ENCODE measurements around the gene SMIM23.

DNA sequence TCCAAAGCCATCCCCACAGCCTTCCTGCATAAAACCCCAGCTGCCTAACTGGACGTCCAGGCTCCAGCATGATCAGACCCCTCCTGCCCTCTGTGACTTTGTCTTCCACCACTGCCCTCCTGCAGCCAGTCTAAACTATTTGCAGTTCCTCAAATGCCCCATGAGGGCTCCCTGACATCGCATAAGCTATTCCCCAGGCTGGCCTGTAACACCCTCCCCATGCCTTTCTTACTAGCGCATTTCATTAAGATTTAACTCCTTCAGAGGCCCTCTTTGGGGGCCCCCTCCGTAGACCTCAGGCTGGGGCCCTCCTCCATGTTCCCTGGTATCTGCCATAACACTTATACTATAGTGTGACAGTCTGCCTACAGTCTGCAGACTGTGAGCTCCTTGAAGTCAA lies 15.5 kb upstream of the SMIM23 start:
- TF ChIP-seq, protein P1, sequence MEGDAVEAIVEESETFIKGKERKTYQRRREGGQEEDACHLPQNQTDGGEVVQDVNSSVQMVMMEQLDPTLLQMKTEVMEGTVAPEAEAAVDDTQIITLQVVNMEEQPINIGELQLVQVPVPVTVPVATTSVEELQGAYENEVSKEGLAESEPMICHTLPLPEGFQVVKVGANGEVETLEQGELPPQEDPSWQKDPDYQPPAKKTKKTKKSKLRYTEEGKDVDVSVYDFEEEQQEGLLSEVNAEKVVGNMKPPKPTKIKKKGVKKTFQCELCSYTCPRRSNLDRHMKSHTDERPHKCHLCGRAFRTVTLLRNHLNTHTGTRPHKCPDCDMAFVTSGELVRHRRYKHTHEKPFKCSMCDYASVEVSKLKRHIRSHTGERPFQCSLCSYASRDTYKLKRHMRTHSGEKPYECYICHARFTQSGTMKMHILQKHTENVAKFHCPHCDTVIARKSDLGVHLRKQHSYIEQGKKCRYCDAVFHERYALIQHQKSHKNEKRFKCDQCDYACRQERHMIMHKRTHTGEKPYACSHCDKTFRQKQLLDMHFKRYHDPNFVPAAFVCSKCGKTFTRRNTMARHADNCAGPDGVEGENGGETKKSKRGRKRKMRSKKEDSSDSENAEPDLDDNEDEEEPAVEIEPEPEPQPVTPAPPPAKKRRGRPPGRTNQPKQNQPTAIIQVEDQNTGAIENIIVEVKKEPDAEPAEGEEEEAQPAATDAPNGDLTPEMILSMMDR (IDR thresholded peaks at IDR 0.05), result no peak
- TF ChIP-seq, protein P2, sequence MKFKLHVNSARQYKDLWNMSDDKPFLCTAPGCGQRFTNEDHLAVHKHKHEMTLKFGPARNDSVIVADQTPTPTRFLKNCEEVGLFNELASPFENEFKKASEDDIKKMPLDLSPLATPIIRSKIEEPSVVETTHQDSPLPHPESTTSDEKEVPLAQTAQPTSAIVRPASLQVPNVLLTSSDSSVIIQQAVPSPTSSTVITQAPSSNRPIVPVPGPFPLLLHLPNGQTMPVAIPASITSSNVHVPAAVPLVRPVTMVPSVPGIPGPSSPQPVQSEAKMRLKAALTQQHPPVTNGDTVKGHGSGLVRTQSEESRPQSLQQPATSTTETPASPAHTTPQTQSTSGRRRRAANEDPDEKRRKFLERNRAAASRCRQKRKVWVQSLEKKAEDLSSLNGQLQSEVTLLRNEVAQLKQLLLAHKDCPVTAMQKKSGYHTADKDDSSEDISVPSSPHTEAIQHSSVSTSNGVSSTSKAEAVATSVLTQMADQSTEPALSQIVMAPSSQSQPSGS (CRISPR knock-in tag; IDR thresholded peaks at IDR 0.05; ENCODE audit: borderline replicate concordance, low read depth), result no peak
- no peak for TF ChIP-seq CREM (CRISPR knock-in tag; IDR thresholded peaks at IDR 0.05)
- no peak for TF ChIP-seq NR3C1 (CRISPR knock-in tag; conservative IDR thresholded peaks at IDR 0.05; ENCODE audit: low read depth)
- TF ChIP-seq, protein P3, sequence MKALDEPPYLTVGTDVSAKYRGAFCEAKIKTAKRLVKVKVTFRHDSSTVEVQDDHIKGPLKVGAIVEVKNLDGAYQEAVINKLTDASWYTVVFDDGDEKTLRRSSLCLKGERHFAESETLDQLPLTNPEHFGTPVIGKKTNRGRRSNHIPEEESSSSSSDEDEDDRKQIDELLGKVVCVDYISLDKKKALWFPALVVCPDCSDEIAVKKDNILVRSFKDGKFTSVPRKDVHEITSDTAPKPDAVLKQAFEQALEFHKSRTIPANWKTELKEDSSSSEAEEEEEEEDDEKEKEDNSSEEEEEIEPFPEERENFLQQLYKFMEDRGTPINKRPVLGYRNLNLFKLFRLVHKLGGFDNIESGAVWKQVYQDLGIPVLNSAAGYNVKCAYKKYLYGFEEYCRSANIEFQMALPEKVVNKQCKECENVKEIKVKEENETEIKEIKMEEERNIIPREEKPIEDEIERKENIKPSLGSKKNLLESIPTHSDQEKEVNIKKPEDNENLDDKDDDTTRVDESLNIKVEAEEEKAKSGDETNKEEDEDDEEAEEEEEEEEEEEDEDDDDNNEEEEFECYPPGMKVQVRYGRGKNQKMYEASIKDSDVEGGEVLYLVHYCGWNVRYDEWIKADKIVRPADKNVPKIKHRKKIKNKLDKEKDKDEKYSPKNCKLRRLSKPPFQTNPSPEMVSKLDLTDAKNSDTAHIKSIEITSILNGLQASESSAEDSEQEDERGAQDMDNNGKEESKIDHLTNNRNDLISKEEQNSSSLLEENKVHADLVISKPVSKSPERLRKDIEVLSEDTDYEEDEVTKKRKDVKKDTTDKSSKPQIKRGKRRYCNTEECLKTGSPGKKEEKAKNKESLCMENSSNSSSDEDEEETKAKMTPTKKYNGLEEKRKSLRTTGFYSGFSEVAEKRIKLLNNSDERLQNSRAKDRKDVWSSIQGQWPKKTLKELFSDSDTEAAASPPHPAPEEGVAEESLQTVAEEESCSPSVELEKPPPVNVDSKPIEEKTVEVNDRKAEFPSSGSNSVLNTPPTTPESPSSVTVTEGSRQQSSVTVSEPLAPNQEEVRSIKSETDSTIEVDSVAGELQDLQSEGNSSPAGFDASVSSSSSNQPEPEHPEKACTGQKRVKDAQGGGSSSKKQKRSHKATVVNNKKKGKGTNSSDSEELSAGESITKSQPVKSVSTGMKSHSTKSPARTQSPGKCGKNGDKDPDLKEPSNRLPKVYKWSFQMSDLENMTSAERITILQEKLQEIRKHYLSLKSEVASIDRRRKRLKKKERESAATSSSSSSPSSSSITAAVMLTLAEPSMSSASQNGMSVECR (CRISPR knock-in tag; IDR thresholded peaks at IDR 0.05; ENCODE audit: borderline replicate concordance), result no peak
- no peak for TF ChIP-seq JUN (CRISPR knock-in tag; IDR thresholded peaks at IDR 0.05)
